Upper lobe of left lung (tissue), 4 donors: Measurements from ENCODE around the gene IRAK4.

Experiments
- EP300 ChIP-seq, 4 donors: sonication (generic); formaldehyde crosslinking; IDR thresholded peaks; one replicate each; pipeline ENCODE4 v1.5.1; 2017; ENCODE audit warnings: antibody characterized with exemption in 4 of 4, control low read depth in 2 of 4
- TF ChIP-seq, protein P1 (sequence below), 6 experiments: fragments of 450-650 bp in 4 of 6; fragments of 200-600 bp in 2 of 6; sonication (generic) in 2 of 6; IDR thresholded peaks; one replicate each; pipeline ENCODE4 v1.5.1; 2016 to 2019; ENCODE audit warnings: antibody characterized with exemption in 6 of 6

DNA sequence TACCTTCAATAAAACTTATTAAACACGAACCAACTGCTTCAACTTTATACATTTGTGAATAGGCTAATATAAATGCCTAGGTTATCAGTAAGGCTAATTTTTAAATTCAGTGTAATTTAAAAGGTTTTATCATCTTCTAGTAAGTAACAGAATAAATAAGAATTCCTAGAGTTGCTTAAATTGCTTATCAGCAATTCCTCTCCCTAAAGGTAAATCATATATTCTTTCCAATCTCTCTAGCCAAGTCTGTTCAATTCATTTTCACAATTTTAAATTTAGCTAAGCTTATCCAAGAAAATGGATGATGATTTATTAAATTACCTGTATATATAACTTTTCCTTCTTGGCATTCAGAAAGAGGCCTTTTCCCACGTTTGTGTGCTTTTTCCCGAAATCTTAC, 4.7 kb upstream of the IRAK4 start:
- TF ChIP-seq, protein P1, sequence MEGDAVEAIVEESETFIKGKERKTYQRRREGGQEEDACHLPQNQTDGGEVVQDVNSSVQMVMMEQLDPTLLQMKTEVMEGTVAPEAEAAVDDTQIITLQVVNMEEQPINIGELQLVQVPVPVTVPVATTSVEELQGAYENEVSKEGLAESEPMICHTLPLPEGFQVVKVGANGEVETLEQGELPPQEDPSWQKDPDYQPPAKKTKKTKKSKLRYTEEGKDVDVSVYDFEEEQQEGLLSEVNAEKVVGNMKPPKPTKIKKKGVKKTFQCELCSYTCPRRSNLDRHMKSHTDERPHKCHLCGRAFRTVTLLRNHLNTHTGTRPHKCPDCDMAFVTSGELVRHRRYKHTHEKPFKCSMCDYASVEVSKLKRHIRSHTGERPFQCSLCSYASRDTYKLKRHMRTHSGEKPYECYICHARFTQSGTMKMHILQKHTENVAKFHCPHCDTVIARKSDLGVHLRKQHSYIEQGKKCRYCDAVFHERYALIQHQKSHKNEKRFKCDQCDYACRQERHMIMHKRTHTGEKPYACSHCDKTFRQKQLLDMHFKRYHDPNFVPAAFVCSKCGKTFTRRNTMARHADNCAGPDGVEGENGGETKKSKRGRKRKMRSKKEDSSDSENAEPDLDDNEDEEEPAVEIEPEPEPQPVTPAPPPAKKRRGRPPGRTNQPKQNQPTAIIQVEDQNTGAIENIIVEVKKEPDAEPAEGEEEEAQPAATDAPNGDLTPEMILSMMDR (IDR thresholded peaks at IDR 0.05) = no peak
- TF ChIP-seq EP300 (IDR thresholded peaks at IDR 0.05) = no peak
